Neutrophil (primary cell): ENCODE data around the gene SMOC2.

Source experiments
- H3K27ac ChIP-seq: fragments of 200-600 bp; sonication (generic); 2 replicates; pipeline ENCODE4 v1.5.1; 2016; ENCODE audit warnings: mild to moderate bottlenecking, moderate library complexity
- H3K27me3 ChIP-seq: fragments of 200-600 bp; sonication (generic); 2 replicates; pipeline ENCODE4 v1.6.0; 2016; ENCODE audit warnings: mild to moderate bottlenecking
- H3K36me3 ChIP-seq: fragments of 200-600 bp; sonication (generic); 2 replicates; pipeline ENCODE4 v1.5.1; 2017
- H3K4me1 ChIP-seq, 2 experiments: fragments of 200-600 bp in 1 of 2; sonication (generic) in 1 of 2; 1 replicate in 1 of 2; 2 replicates in 1 of 2; pipeline versions ENCODE4 v1.5.1 to v1.6.1; 2013 to 2016; ENCODE audit warnings: low read depth in 1 of 2, low read length in 1 of 2, mild to moderate bottlenecking in 1 of 2, moderate library complexity in 1 of 2; ENCODE audit not compliant: control insufficient read depth in 1 of 2, insufficient read depth in 1 of 2
- H3K4me3 ChIP-seq, 2 experiments: fragments of 200-600 bp in 1 of 2; sonication (generic) in 1 of 2; 1 replicate in 1 of 2; 2 replicates in 1 of 2; pipeline ENCODE4 v1.5.1; 2013 to 2016; ENCODE audit warnings: low read depth in 1 of 2, low read length in 1 of 2, mild to moderate bottlenecking in 1 of 2, moderate library complexity in 1 of 2
- H3K9me3 ChIP-seq: fragments of 200-600 bp; sonication (generic); 2 replicates; pipeline ENCODE4 v1.5.1; 2016
- TF ChIP-seq, protein P1 (sequence below): fragments of 200-600 bp; sonication (generic); IDR thresholded peaks from 2 replicates; pipeline ENCODE4 v1.5.1; 2016; ENCODE audit warnings: antibody characterized with exemption

The SMOC2 gene

DNA sequence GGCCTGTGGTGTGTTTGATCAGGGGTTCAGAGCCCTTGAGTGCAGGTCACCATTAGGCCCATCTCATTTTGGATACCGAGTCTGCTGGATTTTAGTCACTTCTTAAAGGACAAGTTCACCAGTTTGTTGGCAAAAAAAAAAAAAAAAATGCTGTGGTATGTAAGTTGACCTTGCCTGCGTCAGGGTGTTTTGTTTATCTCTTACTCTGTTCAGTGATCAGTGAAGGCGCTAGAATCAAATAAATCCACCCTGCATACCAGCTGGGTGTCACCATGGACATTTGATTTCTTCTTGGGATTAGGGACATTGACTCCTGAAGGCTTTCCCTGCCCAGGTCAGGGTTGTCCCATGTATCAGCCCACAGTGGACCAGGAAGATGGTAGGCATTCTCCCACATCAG, 6.7 kb downstream of the SMOC2 start:
- no peak overlapping the region for H3K4me3 ChIP-seq
- H3K27ac ChIP-seq = no peak overlapping the region
- H3K4me1 ChIP-seq = no peaks in the 10 kb centered on the region
- no peaks in the 10 kb centered on the region for H3K9me3 ChIP-seq
- TF ChIP-seq, protein P1, sequence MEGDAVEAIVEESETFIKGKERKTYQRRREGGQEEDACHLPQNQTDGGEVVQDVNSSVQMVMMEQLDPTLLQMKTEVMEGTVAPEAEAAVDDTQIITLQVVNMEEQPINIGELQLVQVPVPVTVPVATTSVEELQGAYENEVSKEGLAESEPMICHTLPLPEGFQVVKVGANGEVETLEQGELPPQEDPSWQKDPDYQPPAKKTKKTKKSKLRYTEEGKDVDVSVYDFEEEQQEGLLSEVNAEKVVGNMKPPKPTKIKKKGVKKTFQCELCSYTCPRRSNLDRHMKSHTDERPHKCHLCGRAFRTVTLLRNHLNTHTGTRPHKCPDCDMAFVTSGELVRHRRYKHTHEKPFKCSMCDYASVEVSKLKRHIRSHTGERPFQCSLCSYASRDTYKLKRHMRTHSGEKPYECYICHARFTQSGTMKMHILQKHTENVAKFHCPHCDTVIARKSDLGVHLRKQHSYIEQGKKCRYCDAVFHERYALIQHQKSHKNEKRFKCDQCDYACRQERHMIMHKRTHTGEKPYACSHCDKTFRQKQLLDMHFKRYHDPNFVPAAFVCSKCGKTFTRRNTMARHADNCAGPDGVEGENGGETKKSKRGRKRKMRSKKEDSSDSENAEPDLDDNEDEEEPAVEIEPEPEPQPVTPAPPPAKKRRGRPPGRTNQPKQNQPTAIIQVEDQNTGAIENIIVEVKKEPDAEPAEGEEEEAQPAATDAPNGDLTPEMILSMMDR = no peak
- H3K36me3 ChIP-seq = no peaks in the 10 kb centered on the region
- peaks cover 33% of the 10 kb centered on the region for H3K27me3 ChIP-seq

DNA sequence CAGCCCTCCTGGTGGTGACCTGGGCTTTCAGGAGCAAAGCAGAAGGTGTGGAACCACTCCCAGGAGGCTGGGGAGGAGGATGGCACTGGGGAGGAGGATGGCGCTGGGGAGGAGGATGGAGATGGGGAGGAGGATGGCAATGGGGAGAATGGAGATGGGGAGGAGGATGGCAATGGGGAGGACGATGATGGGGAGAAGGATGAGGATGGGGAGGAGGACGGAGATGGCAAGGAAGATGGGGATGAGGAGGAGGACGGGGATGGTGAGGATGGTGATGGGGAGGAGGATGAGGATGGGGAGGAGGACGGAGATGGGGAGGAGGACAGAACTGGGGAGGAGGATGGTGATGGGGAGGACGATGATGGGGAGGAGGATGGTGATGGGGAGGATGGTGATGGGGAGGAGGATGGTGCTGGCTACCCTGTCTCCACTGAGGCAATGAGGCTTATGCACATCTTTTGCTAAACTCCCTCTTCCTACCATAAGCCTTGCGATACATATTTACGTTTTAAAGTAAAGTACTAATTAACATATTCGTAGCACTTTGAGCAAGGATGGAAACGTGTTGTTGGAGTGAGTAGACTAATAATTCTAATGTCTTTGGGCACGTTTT, 7.4 kb downstream of the SMOC2 start:
- Histone ChIP-seq H3K4me1 (no peaks in the 10 kb centered on the region), H3K4me3 (no peak overlapping the region), H3K27ac (no peak overlapping the region), H3K36me3 (no peaks in the 10 kb centered on the region), H3K27me3 (peaks cover 26% of the 10 kb centered on the region), H3K9me3 (no peaks in the 10 kb centered on the region)
- TF ChIP-seq, protein P1 = no peak

DNA sequence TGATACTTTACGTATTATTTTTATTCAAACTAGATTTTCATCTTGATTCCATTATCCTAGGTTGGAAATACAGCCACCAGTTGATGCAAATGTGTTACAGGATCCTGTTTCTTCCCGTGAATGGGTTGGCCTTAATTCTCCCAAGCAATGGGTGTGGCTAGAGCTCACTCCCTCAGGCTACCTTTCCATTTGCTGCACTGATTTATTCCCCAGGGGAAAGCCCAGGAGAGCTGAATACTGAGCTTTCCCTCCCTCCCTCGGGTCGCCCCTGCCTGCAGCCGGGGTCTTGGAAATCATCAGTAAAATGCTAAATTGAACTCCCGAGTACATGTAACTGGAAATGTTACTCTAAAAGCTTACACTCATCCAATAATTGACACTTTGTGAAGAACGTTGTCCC, 9.9 kb downstream of the SMOC2 start:
- no peaks in the 10 kb centered on the region for H3K4me1 ChIP-seq
- TF ChIP-seq, protein P1 = no peak
- H3K36me3 ChIP-seq = no peaks in the 10 kb centered on the region
- H3K4me3 ChIP-seq = no peak overlapping the region
- no peak overlapping the region for H3K27ac ChIP-seq
- peaks cover under 1% of the 10 kb centered on the region for H3K27me3 ChIP-seq
- H3K9me3 ChIP-seq = no peaks in the 10 kb centered on the region

DNA sequence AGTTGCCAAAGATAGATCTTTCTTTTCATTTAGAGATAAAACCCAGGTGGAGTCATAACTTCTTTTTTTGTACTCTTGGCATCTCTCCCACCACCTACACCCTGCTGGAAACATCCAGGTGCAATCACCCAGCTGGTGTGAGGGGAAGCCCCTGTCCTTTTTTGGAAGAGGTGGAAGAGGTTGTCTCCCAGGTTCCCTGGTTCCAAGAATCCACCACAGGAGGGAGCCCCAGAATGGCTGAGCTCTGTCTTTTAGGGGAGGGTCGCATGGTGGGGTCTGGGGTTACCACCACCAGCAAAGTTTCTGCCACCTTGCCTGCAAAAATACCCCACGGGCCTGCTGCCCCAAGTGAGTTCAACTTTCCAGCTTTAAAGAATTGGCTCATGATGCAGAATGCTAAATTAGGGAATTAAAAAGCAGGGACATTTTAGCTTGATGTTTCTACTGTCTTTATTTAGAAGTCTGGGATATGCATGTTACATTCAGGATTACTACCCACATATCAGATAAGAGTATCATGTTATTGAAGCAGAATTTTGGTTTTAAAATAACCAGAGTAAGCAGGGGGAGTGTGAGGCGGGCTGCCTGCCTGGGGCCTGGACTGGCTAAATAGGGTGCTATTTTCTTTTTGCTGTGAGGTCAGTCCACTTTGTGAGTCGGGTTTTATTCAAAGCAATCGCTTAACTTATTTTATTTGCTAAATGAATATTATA, 11.0 kb downstream of the SMOC2 start:
- no peaks in the 10 kb centered on the region for H3K4me1 ChIP-seq
- no peak overlapping the region for H3K4me3 ChIP-seq
- TF ChIP-seq, protein P1 = no peak
- no peak overlapping the region for H3K27ac ChIP-seq
- no peaks in the 10 kb centered on the region for H3K36me3 ChIP-seq
- H3K27me3 ChIP-seq = no peaks in the 10 kb centered on the region
- H3K9me3 ChIP-seq = no peaks in the 10 kb centered on the region

DNA sequence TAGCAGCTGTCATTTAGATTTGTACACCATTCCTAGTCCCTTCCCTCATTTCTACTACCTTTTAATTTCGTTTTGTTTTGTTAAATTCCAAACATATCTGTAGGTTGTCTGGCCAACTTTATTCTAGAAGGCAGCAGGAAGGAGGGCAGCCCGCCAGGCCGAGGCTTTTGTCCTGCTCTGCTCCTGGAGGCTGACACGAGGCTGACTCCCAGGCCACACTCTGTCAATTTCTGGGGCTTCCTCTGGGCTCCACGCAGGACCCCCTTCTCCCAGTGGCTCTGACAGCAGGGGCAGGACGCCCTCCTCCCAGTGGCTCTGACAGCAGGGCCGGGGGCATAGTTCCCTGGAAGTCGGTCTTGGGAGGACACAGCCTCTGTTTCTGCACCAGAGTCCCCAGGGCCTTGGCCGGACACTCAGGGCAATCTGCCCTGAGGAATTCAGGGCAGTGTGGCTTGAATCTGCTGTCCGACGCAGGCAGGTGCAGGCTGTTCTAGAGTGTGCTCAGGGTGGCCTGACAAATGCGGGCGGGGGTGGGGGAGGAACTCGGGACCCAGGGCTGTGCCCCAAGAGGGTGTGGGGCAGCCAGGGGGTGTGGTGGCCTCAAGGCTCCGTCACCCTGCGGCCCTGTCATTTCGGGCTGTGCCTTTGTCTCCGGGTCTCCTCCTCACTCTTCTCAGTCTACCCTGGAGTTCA, 11.8 kb downstream of the SMOC2 start:
- TF ChIP-seq, protein P1 = no peak

More for the DNA sequence above, 11.8 kb downstream of the SMOC2 start:
- H3K4me3 ChIP-seq = no peak overlapping the region
- H3K27me3 ChIP-seq = no peaks in the 10 kb centered on the region
- no peak overlapping the region for H3K27ac ChIP-seq
- no peaks in the 10 kb centered on the region for H3K4me1 ChIP-seq
- H3K36me3 ChIP-seq = no peaks in the 10 kb centered on the region
- H3K9me3 ChIP-seq = no peaks in the 10 kb centered on the region
